HL-60 (cell line): Measurements from ENCODE around the gene MORF4L2.

Experiments
- CTCF ChIP-seq: IDR thresholded peaks from one replicate; pipeline ENCODE4 v1.5.1; 2011; ENCODE audit warnings: low read length, control low read depth, inconsistent platforms; ENCODE audit not compliant: insufficient read depth
- POLR2AphosphoS5 ChIP-seq: IDR thresholded peaks from 2 replicates; pipeline ENCODE4 v1.6.1; 2012; ENCODE audit warnings: low read depth

DNA sequence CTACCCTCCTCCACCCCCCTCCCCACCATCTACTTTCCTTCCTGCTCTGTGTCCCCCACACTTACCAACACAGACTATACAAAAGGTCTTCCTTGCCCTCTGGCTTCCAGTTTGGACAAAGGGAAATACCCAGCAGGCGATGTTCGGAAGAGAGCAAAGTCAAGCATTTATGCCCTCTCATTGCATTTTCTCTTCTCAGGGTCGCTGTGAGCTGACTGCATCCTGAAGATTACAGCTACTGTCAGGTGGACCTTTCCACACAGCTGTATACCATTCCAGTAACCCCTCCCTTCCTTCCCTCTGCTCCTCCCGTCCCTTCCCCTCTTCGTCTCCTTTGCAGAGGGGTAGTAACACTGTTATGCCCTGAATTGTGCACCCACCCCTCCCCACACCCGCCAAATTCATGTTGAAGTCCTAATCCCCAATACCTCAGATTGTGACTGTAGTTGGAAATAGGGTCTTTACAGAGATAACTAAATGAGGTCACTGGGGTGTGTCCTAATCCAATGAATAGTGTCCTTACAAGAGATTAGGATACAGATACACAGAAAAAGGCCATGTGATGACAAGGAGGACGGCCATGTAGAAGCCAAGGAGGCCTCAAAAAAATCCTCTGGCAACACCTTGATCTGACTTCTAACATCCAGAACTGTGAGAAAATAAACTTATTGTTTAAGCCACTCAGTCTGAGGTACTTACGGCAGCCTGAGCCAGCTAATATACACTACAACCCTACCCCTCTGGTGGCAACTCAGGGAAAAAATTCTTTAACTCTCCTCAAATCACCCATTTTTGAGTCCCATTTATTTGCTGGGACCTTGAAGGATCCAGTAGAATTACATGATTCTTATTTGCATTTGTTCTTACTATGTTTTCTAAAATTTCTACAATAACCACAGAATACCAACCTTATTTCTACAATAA is 11.7 kb downstream of the MORF4L2 start:
- TF ChIP-seq CTCF (no peak), POLR2AphosphoS5 (peak; percentile 39; the same call in 1 of the 2 replicates)
